GM12878 (cell line): ENCODE data around the gene DNASE1.

ENCODE experiments used
- CTCF ChIP-seq, 3 experiments: IDR thresholded peaks in 2 of 3; conservative IDR thresholded peaks in 1 of 3; 2 replicates each; pipeline ENCODE4 v1.5.1; 2011; ENCODE audit warnings: low read depth in 3 of 3, low read length in 3 of 3, mild to moderate bottlenecking in 3 of 3, control low read depth in 2 of 3, moderate library complexity in 2 of 3, inconsistent platforms in 1 of 3, mixed read lengths in 1 of 3; ENCODE audit not compliant: control insufficient read depth in 2 of 3, insufficient read depth in 1 of 3; ENCODE audit errors: extremely low read depth in 1 of 3
- EED ChIP-seq: sonication (generic); IDR thresholded peaks from 2 replicates; pipeline ENCODE4 v1.6.1; 2016; ENCODE audit warnings: antibody characterized with exemption, low read depth
- ELK1 ChIP-seq: IDR thresholded peaks from 2 replicates; pipeline ENCODE4 v1.6.1; 2012; ENCODE audit warnings: low read depth, low read length, improper control_type of control experiment
- NR2F1 ChIP-seq: fragments of 450-650 bp; conservative IDR thresholded peaks from 2 replicates; pipeline ENCODE4 v1.6.1; 2017; ENCODE audit warnings: mild to moderate bottlenecking
- POLR2A ChIP-seq: IDR thresholded peaks from 2 replicates; pipeline ENCODE4 v1.6.1; 2011; ENCODE audit warnings: low read depth, mild to moderate bottlenecking, low read length
- RBBP5 ChIP-seq: fragments of 200-600 bp; sonication (generic); conservative IDR thresholded peaks from 2 replicates; pipeline ENCODE4 v1.6.1; 2016
- RCOR1 ChIP-seq: conservative IDR thresholded peaks from 2 replicates; pipeline ENCODE4 v1.6.1; 2012; ENCODE audit warnings: low read depth, low read length, improper control_type of control experiment

GRCh38 chr16:3606441-3606840 is 48.0 kb upstream of the DNASE1 start:
- TF ChIP-seq POLR2A (no peak), NR2F1 (no peak), CTCF (IDR thresholded peaks at IDR 0.05 in 2 of 3, conservative IDR thresholded peaks at IDR 0.05 in 1 of 3; ENCODE audit: control insufficient read depth in 2 of 3, extremely low read depth in 1 of 3, insufficient read depth in 1 of 3, low read depth in 3 of 3, low read length in 3 of 3) (no peak), ELK1 (no peak), RCOR1 (no peak), EED (no peak), RBBP5 (no peak)
